Endothelial cell of umbilical vein (primary cell): ENCODE results near the gene ZNF831. TPM values are rescaled to one million over a fixed set of nuclear protein-coding genes. Genes with fewer than 3 reads are reported as not detected.

Experiments used
- BruUV-seq: library from RNA; stranded (reverse); fragments of 400-500 nt; replicated peaks from 2 replicates; lab custom pipeline; 2021; lab: Mats Ljungman, UMichigan
- CTCF ChIA-PET: fragments of 300-600, 350-600 bp; sonication (Branson Sonifier 250); formaldehyde crosslinking; loops from one replicate; lab custom pipeline; 2021; ENCODE audit warnings: antibody characterized with exemption, inconsistent platforms; lab: Charles Lee
- POLR2A ChIA-PET: fragments of 300-600, 350-600 bp; sonication (Branson Sonifier 250); formaldehyde crosslinking; loops from one replicate; lab custom pipeline; 2021; ENCODE audit warnings: antibody characterized with exemption, inconsistent platforms; lab: Charles Lee
- DNase-seq: peaks from one replicate; pipeline ENCODE4 v3.0.0-alpha.2; 2011; ENCODE audit warnings: low read depth, low spot score
- FAIRE-seq: peaks from 2 replicates; lab custom pipeline; 2011; peaks lifted over from hg19 to GRCh38; lab: Jason Lieb, UNC
- H2AFZ ChIP-seq: 2 replicates; pipeline ENCODE4 v1.6.0; 2012; ENCODE audit warnings: low read depth, low read length, control low read depth, inconsistent platforms
- H3K27ac ChIP-seq: 2 replicates; pipeline ENCODE4 v1.5.1; 2011; ENCODE audit warnings: low read depth, mild to moderate bottlenecking, control low read depth, low read length, moderate library complexity; ENCODE audit not compliant: insufficient read depth
- H3K27me3 ChIP-seq, 2 experiments: 2 replicates each; pipeline versions ENCODE4 v1.6.0 to v1.6.1; 2011; ENCODE audit warnings: low read length in 2 of 2, mixed read lengths in 1 of 2; ENCODE audit not compliant: control insufficient read depth in 2 of 2, insufficient read depth in 2 of 2
- H3K36me3 ChIP-seq, 2 experiments: 2 replicates in 1 of 2; 3 replicates in 1 of 2; pipeline ENCODE4 v1.5.1; 2011; ENCODE audit warnings: low read length in 2 of 2, mild to moderate bottlenecking in 1 of 2, moderate library complexity in 1 of 2; ENCODE audit not compliant: control insufficient read depth in 2 of 2, insufficient read depth in 2 of 2; ENCODE audit errors: extremely low read depth in 1 of 2
- H3K4me1 ChIP-seq: 3 replicates; pipeline ENCODE4 v1.5.1; 2011; ENCODE audit warnings: mild to moderate bottlenecking, low read length; ENCODE audit not compliant: control insufficient read depth, insufficient read depth; ENCODE audit errors: extremely low read depth
- H3K4me2 ChIP-seq: 2 replicates; pipeline ENCODE4 v1.6.1; 2011; ENCODE audit warnings: low read length, control low read depth, mixed read lengths; ENCODE audit not compliant: insufficient read depth
- H3K4me3 ChIP-seq, 3 experiments: fragments of 200-600 bp in 1 of 3; sonication (generic), shearing (Covaris generic) in 1 of 3; replicated peaks in 1 of 3; 2 replicates each; pipeline ENCODE4 v1.5.1; 2011 to 2016; ENCODE audit warnings: control low read depth in 3 of 3, low read length in 3 of 3, mild to moderate bottlenecking in 2 of 3, inconsistent platforms in 1 of 3, low read depth in 1 of 3, moderate library complexity in 1 of 3; ENCODE audit not compliant: insufficient read depth in 1 of 3
- H3K79me2 ChIP-seq: 2 replicates; pipeline ENCODE4 v1.6.0; 2012; ENCODE audit warnings: low read length, inconsistent platforms; ENCODE audit not compliant: control insufficient read depth, insufficient read depth
- H3K9ac ChIP-seq: replicated peaks from 2 replicates; pipeline ENCODE3; 2011; ENCODE audit warnings: low read length, control low read depth; ENCODE audit not compliant: insufficient read depth; ENCODE audit errors: extremely low read depth
- H3K9me1 ChIP-seq: replicated peaks from 3 replicates; pipeline ENCODE4 v1.6.0; 2011; ENCODE audit warnings: mild to moderate bottlenecking, low read length; ENCODE audit not compliant: control insufficient read depth, insufficient read depth; ENCODE audit errors: extremely low read depth
- H3K9me3 ChIP-seq: replicated peaks from 2 replicates; pipeline ENCODE4 v1.5.1; 2012; ENCODE audit warnings: low read length, inconsistent platforms; ENCODE audit not compliant: control insufficient read depth, insufficient read depth
- H4K20me1 ChIP-seq: replicated peaks from 2 replicates; pipeline ENCODE3; 2011; ENCODE audit warnings: mild to moderate bottlenecking, low read length; ENCODE audit not compliant: control insufficient read depth, insufficient read depth; ENCODE audit errors: extremely low read depth
- FOS ChIP-seq: IDR thresholded peaks from 2 replicates; pipeline ENCODE4 v1.6.1; 2011; ENCODE audit warnings: mild to moderate bottlenecking, low read length, moderate library complexity, borderline replicate concordance; ENCODE audit not compliant: insufficient read depth
- MYC ChIP-seq: IDR thresholded peaks from one replicate; pipeline ENCODE4 v1.6.1; 2011; ENCODE audit warnings: mild to moderate bottlenecking, low read depth, low read length
- POLR2A ChIP-seq: IDR thresholded peaks from 2 replicates; pipeline ENCODE4 v1.6.1; 2012; ENCODE audit warnings: low read depth, mild to moderate bottlenecking, control low read depth, low read length
- POLR2AphosphoS5 ChIP-seq: IDR thresholded peaks from 2 replicates; pipeline ENCODE4 v1.6.1; 2012; ENCODE audit warnings: low read depth, mild to moderate bottlenecking, control low read depth, low read length, moderate library complexity; ENCODE audit not compliant: insufficient read depth
- dilution Hi-C: fragments of 300-500 bp; cut with MboI; formaldehyde crosslinking; loops from one replicate; pipeline ENCODE4 v1.15.0; 2019; ENCODE audit warnings: low sequenced_read_pairs; ENCODE audit not compliant: extremely low pct_ligation_motif_present
- intact Hi-C: fragments of 100-400 bp; cut with micrococcal nuclease; formaldehyde crosslinking; loops from one replicate; pipeline ENCODE4 v1.10.0; 2022
- polyA plus RNA-seq, 4 experiments: library from polyadenylated mRNA; depleted of rRNA in 3 of 4; stranded (reverse) in 3 of 4; unstranded in 1 of 4; fragments of >200 nt; gene quantifications; 2 replicates each; pipeline versions ENCODE4 v1.2.1 to v1.2.3, GENCODE V29; 2011 to 2012; ENCODE audit warnings: missing spikeins in 1 of 4
- total RNA-seq: library from RNA; stranded (reverse); gene quantifications from 2 replicates; pipeline ENCODE4 v1.2.3, GENCODE V29; 2021

Gene ZNF831
- total and polyA plus RNA-seq, 2 donors (not counting 3 experiments of a cell fraction or from before 2014, with no cell fraction given), result not detected

DNA sequence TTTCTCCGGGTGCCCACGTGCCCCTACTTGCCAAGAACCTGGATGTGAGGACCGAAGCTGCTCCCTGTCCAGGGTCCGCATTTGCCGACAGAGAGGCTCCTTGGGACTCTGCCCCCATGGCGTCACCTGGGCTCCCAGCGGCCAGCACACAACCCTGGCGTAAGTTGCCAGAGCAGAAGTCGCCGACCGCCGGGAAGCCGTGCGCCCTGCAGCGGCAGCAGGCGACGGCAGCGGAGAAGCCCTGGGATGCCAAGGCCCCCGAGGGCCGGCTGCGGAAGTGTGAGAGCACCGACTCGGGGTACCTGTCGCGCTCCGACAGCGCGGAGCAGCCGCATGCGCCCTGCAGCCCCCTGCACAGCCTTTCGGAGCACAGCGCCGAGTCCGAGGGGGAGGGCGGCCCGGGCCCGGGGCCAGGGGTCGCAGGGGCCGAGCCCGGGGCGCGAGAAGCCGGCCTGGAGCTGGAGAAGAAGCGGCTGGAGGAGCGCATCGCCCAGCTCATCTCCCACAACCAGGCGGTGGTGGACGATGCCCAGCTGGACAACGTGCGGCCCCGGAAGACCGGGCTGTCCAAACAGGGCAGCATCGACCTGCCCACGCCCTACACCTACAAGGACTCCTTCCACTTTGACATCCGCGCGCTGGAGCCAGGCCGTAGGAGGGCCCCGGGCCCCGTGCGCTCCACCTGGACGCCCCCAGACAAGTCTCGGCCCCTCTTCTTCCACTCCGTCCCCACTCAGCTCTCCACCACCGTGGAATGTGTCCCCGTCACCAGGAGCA, 28.3 kb downstream of the ZNF831 start:
- intact Hi-C loops, result no loop called here
- H3K4me3 ChIP-seq, result no peak overlapping the region
- TF ChIP-seq POLR2AphosphoS5, result no peak
- FAIRE-seq, result no peak
- no peak for DNase-seq
- H3K27me3 ChIP-seq, result no peaks in the 10 kb centered on the region
- no peak overlapping the region for H3K27ac ChIP-seq
- no peak overlapping the region for H2AFZ ChIP-seq
- H3K4me2 ChIP-seq, result no peak overlapping the region
- no peaks in the 10 kb centered on the region for H3K4me1 ChIP-seq
- ChIA-PET POLR2A (no interaction called here), CTCF (no interaction called here)
- no peaks in the 10 kb centered on the region for H4K20me1 ChIP-seq
- no TSS peak for BruUV-seq
- H3K36me3 ChIP-seq, result no peaks in the 10 kb centered on the region
- H3K79me2 ChIP-seq, result no peaks in the 10 kb centered on the region
- no peaks in the 10 kb centered on the region for H3K9me3 ChIP-seq
- no peak overlapping the region for H3K9ac ChIP-seq
- dilution Hi-C loops, result no loop called here
- H3K9me1 ChIP-seq, result no peaks in the 10 kb centered on the region

GRCh38 chr20:59192533-59192896, 28.9 kb downstream of the ZNF831 start:
- dilution Hi-C loops, result no loop called here
- DNase-seq (no peak), FAIRE-seq (no peak)
- H3K9me1 ChIP-seq, result no peaks in the 10 kb centered on the region
- H2AFZ ChIP-seq, result no peak overlapping the region
- H3K79me2 ChIP-seq, result no peaks in the 10 kb centered on the region
- H3K4me1 ChIP-seq, result no peaks in the 10 kb centered on the region
- H3K27me3 ChIP-seq, result no peaks in the 10 kb centered on the region
- intact Hi-C loops, result no loop called here
- POLR2A ChIA-PET, result no interaction called here
- TF ChIP-seq FOS, result no peak
- no peak for TF ChIP-seq POLR2A
- no peak for TF ChIP-seq MYC
- H4K20me1 ChIP-seq, result no peaks in the 10 kb centered on the region
- no peak overlapping the region for H3K9ac ChIP-seq
- H3K4me3 ChIP-seq, result no peak overlapping the region
- H3K27ac ChIP-seq, result no peak overlapping the region
- CTCF ChIA-PET, result no interaction called here
- no peaks in the 10 kb centered on the region for H3K9me3 ChIP-seq
- H3K36me3 ChIP-seq, result no peaks in the 10 kb centered on the region
- H3K4me2 ChIP-seq, result no peak overlapping the region
- BruUV-seq, result no TSS peak
